Heart left ventricle (tissue), 16 donors: ENCODE results near the gene PIAS4. TPM values are rescaled to one million over a fixed set of nuclear protein-coding genes. Genes with fewer than 3 reads are reported as not detected.
A peak's percentile ranks its signal among the peaks of the same experiment; 100 is the strongest.

Experiments used
- ATAC-seq, 4 donors: fragments of 200-7000 bp; cut with Tn5 transposase; one replicate each; pipeline ENCODE4 v1.9.1; 2020 to 2022; ENCODE audit warnings: moderate library complexity in 4 of 4, mild to moderate bottlenecking in 3 of 4, moderate number of reproducible peaks in 1 of 4
- DNase-seq, 5 donors: peaks; one replicate each; pipeline ENCODE4 v3.0.0-alpha.2; 2020
- H3K27ac ChIP-seq, 12 donors: fragments of 200-600 bp; sonication (generic) in 4 of 12; one replicate each; pipeline versions ENCODE4 v1.5.0 to v1.8.0; 2016 to 2022; ENCODE audit warnings: mild to moderate bottlenecking in 2 of 12
- H3K27me3 ChIP-seq, 9 donors: fragments of 200-600 bp; sonication (generic) in 2 of 9; one replicate each; pipeline versions ENCODE4 v1.5.1 to v1.8.0; 2016 to 2022; ENCODE audit warnings: mild to moderate bottlenecking in 3 of 9
- H3K36me3 ChIP-seq, 9 donors: fragments of 200-600 bp; sonication (generic) in 2 of 9; one replicate each; pipeline versions ENCODE4 v1.5.0 to v1.8.0; 2018 to 2022; ENCODE audit warnings: mild to moderate bottlenecking in 2 of 9
- H3K4me1 ChIP-seq, 12 donors: fragments of 200-600 bp; sonication (generic) in 4 of 12; one replicate each; pipeline versions ENCODE4 v1.5.0 to v1.8.0; 2016 to 2022; ENCODE audit warnings: mild to moderate bottlenecking in 3 of 12
- H3K4me3 ChIP-seq, 12 donors: fragments of 200-600 bp; sonication (generic) in 4 of 12; one replicate each; pipeline versions ENCODE4 v1.5.0 to v1.8.0; 2017 to 2022; ENCODE audit warnings: mild to moderate bottlenecking in 9 of 12, moderate library complexity in 4 of 12
- H3K9me3 ChIP-seq, 12 donors: fragments of 200-600 bp; sonication (generic) in 4 of 12; one replicate each; pipeline versions ENCODE4 v1.5.0 to v1.8.0; 2016 to 2022; ENCODE audit warnings: mild to moderate bottlenecking in 1 of 12
- POLR2A ChIP-seq, 2 donors: fragments of 450-650 bp; IDR thresholded peaks; one replicate each; pipeline ENCODE4 v1.6.1; 2017; ENCODE audit warnings: antibody characterized with exemption in 2 of 2, mild to moderate bottlenecking in 2 of 2, moderate library complexity in 2 of 2
- WGBS, 4 donors: extraction: QIAGEN DNeasy Blood & Tissue Kit in 2 of 4; methylation state at CpG; one replicate each; pipeline versions ENCODE4 v1.1.5 to v1.1.7; 2013 to 2018; 5-methylcytosine and 5-hydroxymethylcytosine counted together
- intact Hi-C, 10 donors: fragments of 100-400 bp; cut with DNase I; formaldehyde crosslinking; loops; one replicate each; pipeline versions ENCODE4 v1.11.1 to v1.14.2; 2022
- polyA plus RNA-seq, 2 donors: library from polyadenylated mRNA; stranded (reverse); fragments of 200-250 nt; gene quantifications; one replicate each; pipeline ENCODE4 v1.2.3, GENCODE V29; 2013
- total RNA-seq, 9 donors: library from RNA; depleted of rRNA in 2 of 9; stranded (reverse); fragments of >200 nt in 2 of 9; fragmentation: NEBNext Ultra II Directional in 3 of 9; extraction: Animal tissue kit (Norgen Biotek cat#: 25700) in 3 of 9; gene quantifications; one replicate each; pipeline versions ENCODE4 v1.1.0 to v1.2.4, GENCODE V29; 2016 to 2023
- TF ChIP-seq, protein P1 (sequence below), 12 donors: fragments of 200-600 bp; sonication (generic) in 4 of 12; IDR thresholded peaks; one replicate each; pipeline versions ENCODE4 v1.5.0 to v1.8.0; 2018 to 2022; ENCODE audit warnings: antibody characterized with exemption in 12 of 12, mild to moderate bottlenecking in 5 of 12
- donor health status: ischemic (EF 13 %, LVEDD 7.1; RV severe dilation, severe dysfunction).
- donor health status: healthy with polysubstance abuse.
- donor health status: DM: no; HTN: yes; CAD: no.
- donor health status: DM: no; HTN: no; CAD: no.
- donor health status: ischemic (EF 25% LVEDD 6.9; RV normal size, moderate dysfunction).
- donor health status: ischemic (EF 25% LVEDD 5.7; RV mildly dilated, moderate dysfunction).
- donor health status: healthy.
- donor health status: DM: yes; HTN: yes; CAD: no.
- donor health status: ischemic (EF 35%, LVEDD 5.7; RV mildly dilated, moderate dysfunction).
- donor health status: nonischemic (EF 11% LVEDD 7.7; RV severe dilation, severe dysfunction).
- donor health status: DM: yes; HTN: yes; CAD: no.
- donor health status: PGD.
- donor health status: ischemic (EF 29% LVEDD 5.4; RV normal size, mild dysfunction).
- donor health status: nonischemic (EF 23%, LVEDD 6.1; RV moderate dilation, normal function).

Gene PIAS4
- total and polyA plus RNA-seq, 11 donors = 12.3 to 19.1 (median 15.3) TPM

DNA sequence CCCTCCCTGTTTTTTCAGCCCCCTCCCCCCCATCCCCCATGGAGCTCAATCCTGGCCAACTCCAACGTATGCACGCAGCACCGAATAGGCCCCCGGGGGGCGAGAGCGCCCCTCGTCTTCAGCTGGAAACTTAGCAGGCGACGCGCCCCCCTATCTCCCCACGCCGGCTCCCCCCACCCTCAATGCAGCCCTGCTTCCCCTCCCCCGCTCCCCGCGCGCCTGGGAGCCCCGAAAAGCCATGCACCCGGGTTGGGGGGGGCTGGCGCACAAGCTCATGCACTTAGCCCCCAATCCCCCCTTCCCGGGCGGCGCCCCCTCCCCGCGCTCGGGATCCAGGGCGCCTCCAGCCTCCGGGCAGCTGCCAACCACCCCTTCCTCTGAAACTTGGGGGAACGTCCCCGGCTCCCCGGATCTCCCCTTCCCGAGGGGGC lies 58.7 kb downstream of the PIAS4 start:
- ATAC-seq = no peak
- peak overlapping the region; percentile 91 to 100 (median 97) for H3K4me3 ChIP-seq
- 1 to 3% (median 1%) methylated on average over 20 to 31 of the region's 31 CpGs; no CpG with 5 or more reads in 1 of the 4 donors for WGBS, 4 donors

DNA sequence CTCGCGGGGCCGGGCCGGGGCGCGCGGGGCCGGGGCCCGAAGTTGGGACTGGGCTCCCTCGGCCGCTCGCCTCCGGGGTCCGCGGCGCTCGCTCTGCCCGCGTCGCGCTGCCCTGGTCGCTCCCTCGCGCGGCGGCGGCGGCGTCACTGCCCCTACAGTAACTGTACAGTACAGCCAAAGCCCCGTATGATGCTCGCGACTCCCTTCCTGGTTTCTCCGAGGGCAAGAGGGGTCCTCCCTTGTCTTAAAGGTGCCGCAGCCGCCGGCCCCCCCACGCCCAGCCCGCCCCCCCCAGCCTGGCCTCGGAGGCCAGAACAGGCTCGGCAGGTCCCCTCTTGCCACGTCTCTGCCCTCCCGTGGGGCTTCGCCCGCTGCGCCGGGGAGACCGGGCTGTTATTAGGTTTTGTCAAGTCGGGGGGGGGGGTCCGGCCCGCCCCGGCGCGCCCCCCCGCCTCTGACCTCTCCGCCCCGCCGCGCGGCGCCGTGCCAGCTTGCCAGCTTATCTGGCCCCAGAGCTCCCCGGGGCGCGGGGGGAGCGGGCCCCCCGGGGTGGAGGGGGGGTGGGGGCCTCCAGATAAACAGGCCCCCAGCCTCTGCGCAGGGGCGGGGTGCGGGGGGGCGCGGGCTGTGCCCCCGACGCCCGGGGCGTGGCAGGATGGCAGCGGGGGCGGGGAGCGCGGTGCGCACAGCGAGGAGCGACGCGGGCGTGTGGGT lies 59.3 kb downstream of the PIAS4 start, which contains the start of gene ZBTB7A:
Gene ZBTB7A, minus strand, starts transcription at position 218 of the 714 bp plus-strand sequence. CDS start 11,667 bp downstream, outside the sequence.
- Histone ChIP-seq H3K27ac (peak within 1 kb of the TSS; percentile 95 to 100 (median 99)), H3K4me1 (peaks cover 8 to 45% (median 31%) of the 10 kb centered on the region in 12 donors), H3K36me3 (peaks cover 0 to 9% (median 0%) of the 10 kb centered on the region in 9 donors), H3K4me3 (peak within 1 kb of the TSS; percentile 91 to 100 (median 97)), H3K9me3 (no peaks in the 10 kb centered on the region), H3K27me3 (no peaks in the 10 kb centered on the region)
- DNase-seq = peak; percentile 87 to 93 (median 90)
- WGBS, 4 donors = 0 to 5% (median 1%) methylated on average over 14 to 84 of the region's 85 CpGs
- TF ChIP-seq, protein P1, sequence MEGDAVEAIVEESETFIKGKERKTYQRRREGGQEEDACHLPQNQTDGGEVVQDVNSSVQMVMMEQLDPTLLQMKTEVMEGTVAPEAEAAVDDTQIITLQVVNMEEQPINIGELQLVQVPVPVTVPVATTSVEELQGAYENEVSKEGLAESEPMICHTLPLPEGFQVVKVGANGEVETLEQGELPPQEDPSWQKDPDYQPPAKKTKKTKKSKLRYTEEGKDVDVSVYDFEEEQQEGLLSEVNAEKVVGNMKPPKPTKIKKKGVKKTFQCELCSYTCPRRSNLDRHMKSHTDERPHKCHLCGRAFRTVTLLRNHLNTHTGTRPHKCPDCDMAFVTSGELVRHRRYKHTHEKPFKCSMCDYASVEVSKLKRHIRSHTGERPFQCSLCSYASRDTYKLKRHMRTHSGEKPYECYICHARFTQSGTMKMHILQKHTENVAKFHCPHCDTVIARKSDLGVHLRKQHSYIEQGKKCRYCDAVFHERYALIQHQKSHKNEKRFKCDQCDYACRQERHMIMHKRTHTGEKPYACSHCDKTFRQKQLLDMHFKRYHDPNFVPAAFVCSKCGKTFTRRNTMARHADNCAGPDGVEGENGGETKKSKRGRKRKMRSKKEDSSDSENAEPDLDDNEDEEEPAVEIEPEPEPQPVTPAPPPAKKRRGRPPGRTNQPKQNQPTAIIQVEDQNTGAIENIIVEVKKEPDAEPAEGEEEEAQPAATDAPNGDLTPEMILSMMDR (IDR thresholded peaks at IDR 0.05) = no peak
- peak in 1 of 2 donors; percentile 35 for TF ChIP-seq POLR2A (IDR thresholded peaks at IDR 0.05)
- ATAC-seq = peak; percentile 40 to 65 (median 47)
- intact Hi-C loops = loop anchor here in 2 of 10 donors (2.0 to 5.0 kb wide), 2 partner anchors 56 to 80 kb away; partner anchors contain the start of gene EEF2 (in 2 of the 2)

More for the DNA sequence above, 58.7 kb downstream of the PIAS4 start:
- no peaks in the 10 kb centered on the region for H3K9me3 ChIP-seq
- H3K36me3 ChIP-seq = peaks cover 0 to 9% (median 0%) of the 10 kb centered on the region in 9 donors
- H3K27ac ChIP-seq = peak overlapping the region; percentile 95 to 100 (median 99)
- intact Hi-C loops = loop anchor here in 2 of 10 donors (2.0 to 5.0 kb wide), 2 partner anchors 57 to 79 kb away; partner anchors contain the start of gene EEF2 (in 2 of the 2)
- H3K27me3 ChIP-seq = no peaks in the 10 kb centered on the region
- no peak for TF ChIP-seq POLR2A (IDR thresholded peaks at IDR 0.05)
- TF ChIP-seq, protein P1 (IDR thresholded peaks at IDR 0.05) = no peak
- DNase-seq = peak in 3 of 5 donors; percentile 61 to 80 (median 79)
- H3K4me1 ChIP-seq = peaks cover 8 to 51% (median 38%) of the 10 kb centered on the region in 12 donors

DNA sequence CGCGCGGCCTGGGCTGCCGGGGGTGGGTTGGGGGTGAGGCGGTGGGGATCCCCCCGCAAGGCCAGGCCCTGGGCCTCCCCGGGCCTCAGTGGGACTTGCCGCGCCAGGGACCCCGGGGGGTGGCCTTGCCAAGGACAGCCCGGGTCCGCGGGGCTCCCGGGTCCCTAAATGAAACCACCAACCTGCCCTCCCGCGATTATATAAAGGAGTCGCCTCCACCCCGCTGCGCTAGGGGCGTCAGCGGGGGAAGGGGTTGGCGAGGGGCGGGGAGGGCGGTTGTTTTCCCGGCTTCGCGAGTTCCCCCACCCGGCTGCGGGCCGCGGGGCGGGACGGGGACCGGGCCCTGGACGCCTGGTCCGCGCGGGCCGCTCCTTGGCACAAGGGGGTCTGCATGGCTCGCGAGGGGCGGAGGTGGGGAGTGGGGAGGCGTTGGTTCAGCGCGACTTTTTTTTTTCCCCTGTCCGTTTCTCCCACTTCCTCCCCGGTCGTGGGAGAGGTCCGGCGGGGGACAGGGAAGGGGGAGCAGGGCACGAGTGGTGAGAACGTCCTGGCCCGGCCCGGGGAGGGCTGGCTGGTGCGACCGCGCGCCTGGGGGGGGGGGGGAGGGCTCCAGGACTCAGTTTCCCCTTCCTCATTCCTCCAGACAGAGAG lies 60.0 kb downstream of the PIAS4 start:
- peak overlapping the region; percentile 91 to 100 (median 97) for H3K4me3 ChIP-seq
- intact Hi-C loops = loop anchor here in 2 of 10 donors (2.0 to 5.0 kb wide), 2 partner anchors 55 to 80 kb away; partner anchors contain the start of gene EEF2 (in 2 of the 2)
- DNase-seq (peak in 2 of 5 donors; percentile 46 to 68), ATAC-seq (peak in 1 of 4 donors; percentile 0)
- TF ChIP-seq, protein P1 (IDR thresholded peaks at IDR 0.05) = peak in 3 of 12 donors; percentile 6 to 30 (median 7)
- peak in 1 of 2 donors; percentile 29 for TF ChIP-seq POLR2A (IDR thresholded peaks at IDR 0.05)
- H3K4me1 ChIP-seq = peaks cover 8 to 38% (median 24%) of the 10 kb centered on the region in 12 donors
- WGBS, 4 donors = 0 to 1% (median 0%) methylated on average over 20 to 58 of the region's 58 CpGs
- no peaks in the 10 kb centered on the region for H3K27me3 ChIP-seq
- peak overlapping the region; percentile 95 to 100 (median 99) for H3K27ac ChIP-seq
- H3K9me3 ChIP-seq = no peaks in the 10 kb centered on the region
- peaks cover 0 to 9% (median 0%) of the 10 kb centered on the region in 9 donors for H3K36me3 ChIP-seq
